ENCODE measurements around the gene SFT2D2.

DNA sequence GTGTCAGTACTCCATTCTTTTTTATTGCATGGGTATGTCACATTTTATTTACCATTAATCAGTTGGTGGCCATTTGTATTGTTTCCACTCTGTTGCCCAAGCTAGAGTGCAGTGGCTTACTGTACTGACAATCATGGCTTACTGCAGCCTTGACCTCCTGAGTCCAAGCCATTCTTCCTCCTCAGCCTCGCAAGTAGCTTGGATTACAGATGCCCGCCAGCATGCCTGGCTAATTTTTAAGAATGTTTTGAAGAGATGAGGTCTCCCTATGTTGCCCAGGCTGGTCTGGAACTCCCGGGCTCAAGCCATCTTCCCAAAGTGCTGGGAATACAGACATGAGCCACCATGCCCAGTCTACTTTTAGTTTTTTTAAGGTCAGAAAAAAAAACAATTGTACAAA, 813 bp upstream of the SFT2D2 start:
- TF ChIP-seq, protein P1, sequence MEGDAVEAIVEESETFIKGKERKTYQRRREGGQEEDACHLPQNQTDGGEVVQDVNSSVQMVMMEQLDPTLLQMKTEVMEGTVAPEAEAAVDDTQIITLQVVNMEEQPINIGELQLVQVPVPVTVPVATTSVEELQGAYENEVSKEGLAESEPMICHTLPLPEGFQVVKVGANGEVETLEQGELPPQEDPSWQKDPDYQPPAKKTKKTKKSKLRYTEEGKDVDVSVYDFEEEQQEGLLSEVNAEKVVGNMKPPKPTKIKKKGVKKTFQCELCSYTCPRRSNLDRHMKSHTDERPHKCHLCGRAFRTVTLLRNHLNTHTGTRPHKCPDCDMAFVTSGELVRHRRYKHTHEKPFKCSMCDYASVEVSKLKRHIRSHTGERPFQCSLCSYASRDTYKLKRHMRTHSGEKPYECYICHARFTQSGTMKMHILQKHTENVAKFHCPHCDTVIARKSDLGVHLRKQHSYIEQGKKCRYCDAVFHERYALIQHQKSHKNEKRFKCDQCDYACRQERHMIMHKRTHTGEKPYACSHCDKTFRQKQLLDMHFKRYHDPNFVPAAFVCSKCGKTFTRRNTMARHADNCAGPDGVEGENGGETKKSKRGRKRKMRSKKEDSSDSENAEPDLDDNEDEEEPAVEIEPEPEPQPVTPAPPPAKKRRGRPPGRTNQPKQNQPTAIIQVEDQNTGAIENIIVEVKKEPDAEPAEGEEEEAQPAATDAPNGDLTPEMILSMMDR (IDR thresholded peaks at IDR 0.05; ENCODE audit: control extremely low read depth in 1 of 3, insufficient read depth in 1 of 3, low read depth in 1 of 3, low read length in 3 of 3) = no peak
- TF ChIP-seq, protein P2, sequence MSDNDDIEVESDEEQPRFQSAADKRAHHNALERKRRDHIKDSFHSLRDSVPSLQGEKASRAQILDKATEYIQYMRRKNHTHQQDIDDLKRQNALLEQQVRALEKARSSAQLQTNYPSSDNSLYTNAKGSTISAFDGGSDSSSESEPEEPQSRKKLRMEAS (IDR thresholded peaks at IDR 0.05) = no peak

All from H1 (cell line).